ENCODE data around the gene SMIM41. TPM values are rescaled to one million over a fixed set of nuclear protein-coding genes. Genes with fewer than 3 reads are reported as not detected.

SMIM41 gene
- total and polyA plus RNA-seq, 3 donors from 2014 or later = 2.6 to 21.7 (median 15.6) TPM

DNA sequence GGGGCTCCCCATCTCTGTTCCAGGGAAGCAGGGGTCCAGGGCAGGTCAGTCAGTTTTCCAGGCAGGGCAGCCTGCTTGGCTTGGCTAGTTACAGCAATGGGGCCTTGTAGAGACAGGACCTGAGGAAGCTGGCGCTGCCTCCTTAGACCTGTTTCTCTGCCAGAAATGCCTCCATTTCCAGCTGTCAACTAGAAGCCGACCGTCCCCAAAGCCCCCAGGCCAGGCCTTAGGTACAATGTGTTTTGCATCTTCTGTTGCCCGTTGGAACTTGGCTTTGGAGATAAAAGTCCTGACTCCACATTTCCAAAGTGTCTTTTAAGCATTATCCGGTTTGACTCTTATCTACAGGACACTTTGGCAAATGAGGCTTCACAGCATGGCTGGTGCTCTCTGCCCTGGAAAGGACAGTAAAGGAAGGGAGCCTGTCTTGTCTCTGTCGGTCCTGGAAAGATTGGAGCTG is 69.7 kb downstream of the SMIM41 start:
- 35 to 48% methylated on average over 6 of the region's 6 CpGs for WGBS, 2 donors
- H3K9me3 ChIP-seq = no peaks in the 10 kb centered on the region
- H3K4me1 ChIP-seq = peaks cover 44% of the 10 kb centered on the region
- H3K27me3 ChIP-seq = no peaks in the 10 kb centered on the region
- intact Hi-C loops (cut with DNase I; ENCODE audit: low total_unique reads) = no loop called here
- TF ChIP-seq, protein P1, sequence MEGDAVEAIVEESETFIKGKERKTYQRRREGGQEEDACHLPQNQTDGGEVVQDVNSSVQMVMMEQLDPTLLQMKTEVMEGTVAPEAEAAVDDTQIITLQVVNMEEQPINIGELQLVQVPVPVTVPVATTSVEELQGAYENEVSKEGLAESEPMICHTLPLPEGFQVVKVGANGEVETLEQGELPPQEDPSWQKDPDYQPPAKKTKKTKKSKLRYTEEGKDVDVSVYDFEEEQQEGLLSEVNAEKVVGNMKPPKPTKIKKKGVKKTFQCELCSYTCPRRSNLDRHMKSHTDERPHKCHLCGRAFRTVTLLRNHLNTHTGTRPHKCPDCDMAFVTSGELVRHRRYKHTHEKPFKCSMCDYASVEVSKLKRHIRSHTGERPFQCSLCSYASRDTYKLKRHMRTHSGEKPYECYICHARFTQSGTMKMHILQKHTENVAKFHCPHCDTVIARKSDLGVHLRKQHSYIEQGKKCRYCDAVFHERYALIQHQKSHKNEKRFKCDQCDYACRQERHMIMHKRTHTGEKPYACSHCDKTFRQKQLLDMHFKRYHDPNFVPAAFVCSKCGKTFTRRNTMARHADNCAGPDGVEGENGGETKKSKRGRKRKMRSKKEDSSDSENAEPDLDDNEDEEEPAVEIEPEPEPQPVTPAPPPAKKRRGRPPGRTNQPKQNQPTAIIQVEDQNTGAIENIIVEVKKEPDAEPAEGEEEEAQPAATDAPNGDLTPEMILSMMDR (IDR thresholded peaks at IDR 0.05) = no peak
- no peak for TF ChIP-seq POLR2A (IDR thresholded peaks at IDR 0.05)
- H3K4me3 ChIP-seq = no peak overlapping the region
- peak overlapping the region in 1 of 2 donors; percentile 82 for H3K27ac ChIP-seq
- no peaks in the 10 kb centered on the region for H3K36me3 ChIP-seq (ENCODE audit: low read depth, missing control alignments)
- DNase-seq = no peak

DNA sequence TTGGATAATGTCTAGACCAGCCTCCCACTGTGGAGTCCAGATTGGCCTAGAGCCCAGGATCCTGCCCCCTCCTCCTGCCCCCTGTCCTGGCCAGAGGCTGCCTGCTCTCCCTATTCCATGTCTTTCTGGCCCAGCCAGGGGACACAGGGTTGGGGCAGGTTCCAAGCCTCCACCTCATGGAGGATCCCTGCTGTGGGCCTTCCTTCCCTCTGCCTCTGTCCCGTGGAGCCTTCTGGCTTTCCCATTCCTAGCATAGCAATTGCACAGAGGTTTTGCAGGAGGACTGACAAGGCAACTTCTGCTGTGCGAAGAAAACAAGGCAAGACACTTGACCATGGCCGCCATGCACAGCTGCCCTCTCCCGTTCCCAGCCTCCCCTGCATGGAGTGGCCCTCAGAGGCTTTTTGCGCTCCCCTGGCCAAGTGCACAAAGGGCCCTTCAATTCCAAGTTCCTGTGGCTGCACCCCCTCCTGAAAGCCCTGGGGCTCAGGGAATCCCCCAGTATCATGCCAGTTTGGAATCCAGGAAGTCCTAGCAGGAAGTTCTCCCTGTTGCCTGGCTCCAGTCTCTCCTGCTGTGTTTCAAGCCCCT is 70.2 kb downstream of the SMIM41 start:
- intact Hi-C loops (cut with DNase I; ENCODE audit: low total_unique reads) = loop anchor here (5.0 to 10.0 kb wide), 2 partner anchors 178 to 725 kb away; no protein-coding TSS in a partner anchor
- Histone ChIP-seq H3K4me3 (no peak overlapping the region), H3K4me1 (peaks cover 44% of the 10 kb centered on the region), H3K36me3 (ENCODE audit: low read depth, missing control alignments) (no peaks in the 10 kb centered on the region), H3K9me3 (no peaks in the 10 kb centered on the region), H3K27ac (peak overlapping the region in 1 of 2 donors; percentile 6), H3K27me3 (no peaks in the 10 kb centered on the region)
- DNase-seq = no peak
- 66 to 71% methylated on average over 5 of the region's 5 CpGs for WGBS, 2 donors
- TF ChIP-seq POLR2A (IDR thresholded peaks at IDR 0.05) = no peak
- TF ChIP-seq, protein P1 (IDR thresholded peaks at IDR 0.05) = no peak

DNA sequence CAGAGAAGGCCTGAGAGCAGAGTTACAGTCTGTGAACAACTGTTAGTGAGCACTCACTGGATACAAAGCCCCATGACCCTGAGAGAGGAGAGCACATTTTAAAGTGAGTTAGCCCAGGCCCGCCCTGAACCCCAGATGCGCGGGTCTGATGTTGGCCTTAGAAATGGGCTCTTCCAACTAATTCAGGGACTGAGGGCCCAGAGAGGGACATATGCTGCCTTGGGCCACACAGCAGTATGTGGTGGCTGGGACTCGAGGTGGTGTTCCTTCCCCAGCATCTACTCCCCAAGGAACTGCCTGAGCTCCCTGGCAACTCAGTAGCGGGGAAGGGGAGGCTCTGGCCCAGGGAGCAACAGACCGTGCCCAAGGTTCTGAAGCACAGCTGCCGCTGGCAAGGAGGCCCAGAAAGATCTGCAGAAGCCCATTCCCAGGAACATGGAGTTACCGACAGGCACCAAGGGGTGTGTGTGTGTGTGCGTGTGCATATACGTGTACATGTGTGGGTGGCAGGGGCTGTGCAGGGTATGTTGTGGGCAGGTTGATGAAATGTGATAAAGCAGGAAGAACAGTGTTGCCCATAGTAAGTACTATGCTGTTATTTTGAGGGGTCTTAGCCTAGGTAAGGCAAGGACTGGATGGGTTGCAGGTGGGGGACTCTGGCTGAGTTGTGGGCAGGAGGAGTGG is 71.8 kb downstream of the SMIM41 start:
- 67 to 77% methylated on average over 4 to 10 of the region's 10 CpGs for WGBS, 2 donors
- H3K9me3 ChIP-seq = no peaks in the 10 kb centered on the region
- H3K4me1 ChIP-seq = peaks cover 36% of the 10 kb centered on the region
- DNase-seq = no peak
- intact Hi-C loops (cut with DNase I; ENCODE audit: low total_unique reads) = loop anchor here (5.0 to 10.0 kb wide), 2 partner anchors 176 to 724 kb away; no protein-coding TSS in a partner anchor
- no peaks in the 10 kb centered on the region for H3K36me3 ChIP-seq (ENCODE audit: low read depth, missing control alignments)
- peak overlapping the region in 1 of 2 donors; percentile 52 for H3K27ac ChIP-seq
- no peak overlapping the region for H3K4me3 ChIP-seq
- no peaks in the 10 kb centered on the region for H3K27me3 ChIP-seq
- no peak for TF ChIP-seq POLR2A (IDR thresholded peaks at IDR 0.05)
- TF ChIP-seq, protein P1 (IDR thresholded peaks at IDR 0.05) = no peak

DNA sequence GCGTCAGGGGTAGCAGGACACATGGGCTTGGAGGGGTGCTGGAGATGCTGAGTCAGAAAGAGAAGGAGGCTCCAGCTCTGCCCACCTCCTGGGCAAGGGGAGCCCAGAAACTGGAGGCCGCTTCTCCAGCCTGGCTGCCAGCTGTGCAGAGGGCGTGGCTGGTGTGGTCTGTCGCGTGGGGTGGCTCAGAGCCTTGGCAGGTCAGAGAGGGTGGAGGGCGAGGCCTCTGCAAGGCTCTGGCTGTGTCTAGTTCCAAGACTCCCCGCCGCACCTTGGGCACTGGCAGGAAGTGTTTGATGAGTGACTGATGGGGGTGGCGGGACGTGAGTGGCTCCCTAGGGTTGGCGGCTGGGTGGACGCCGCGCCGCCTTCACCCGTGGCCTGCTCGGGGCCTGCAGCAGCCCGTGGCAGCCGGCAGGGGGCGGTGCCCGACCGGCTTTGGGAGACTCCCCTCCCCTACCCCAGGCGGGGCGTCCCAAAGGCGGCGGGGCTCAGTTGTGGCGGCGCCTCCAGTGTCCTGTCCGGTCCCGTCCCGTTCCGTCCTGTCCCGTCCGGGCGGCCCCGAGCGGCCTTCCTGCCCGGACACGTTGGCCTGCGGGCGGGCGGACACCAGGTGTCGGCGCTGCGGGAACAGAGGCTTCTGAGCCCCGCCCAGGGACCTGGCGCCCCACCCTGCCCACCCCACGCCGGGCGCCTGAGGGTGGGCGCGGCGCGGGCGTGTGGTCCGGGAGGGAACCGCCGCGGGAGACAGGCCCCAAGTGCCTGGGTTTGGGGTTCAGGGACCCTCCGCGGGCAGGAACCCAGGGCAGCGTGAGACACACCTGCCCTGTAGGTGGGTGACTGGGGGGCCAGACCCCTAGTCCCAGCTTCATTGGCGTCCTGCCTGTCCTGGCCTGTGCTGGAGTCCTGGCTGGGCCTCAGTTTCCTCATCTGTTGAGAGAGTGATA is 72.6 kb downstream of the SMIM41 start:
- peak; percentile 70 for DNase-seq
- intact Hi-C loops (cut with DNase I; ENCODE audit: low total_unique reads) = loop anchor here (5.0 to 10.0 kb wide), 2 partner anchors 175 to 723 kb away; no protein-coding TSS in a partner anchor
- Histone ChIP-seq H3K4me1 (peaks cover 31% of the 10 kb centered on the region), H3K36me3 (ENCODE audit: low read depth, missing control alignments) (no peaks in the 10 kb centered on the region), H3K27me3 (no peaks in the 10 kb centered on the region), H3K9me3 (no peaks in the 10 kb centered on the region), H3K27ac (peak overlapping the region in 1 of 2 donors; percentile 52), H3K4me3 (peak overlapping the region; percentile 40 to 49)
- TF ChIP-seq, protein P1 (IDR thresholded peaks at IDR 0.05) = peak; percentile 75 to 81 (median 79)
- no peak for TF ChIP-seq POLR2A (IDR thresholded peaks at IDR 0.05)
- WGBS, 2 donors = 36 to 49% methylated on average over 4 to 19 of the region's 63 CpGs

Data from testis (tissue), 3 donors.